Neural cell (in vitro differentiated cells): ENCODE data around the gene MBD3L2B.

Experiments used
- CTCF ChIP-seq: fragments of 450-650 bp; IDR thresholded peaks from 2 replicates; pipeline ENCODE4 v1.5.1; 2014; ENCODE audit warnings: antibody characterized with exemption, mild to moderate bottlenecking, moderate library complexity; ENCODE audit not compliant: poor library complexity, severe bottlenecking
- EZH2 ChIP-seq: fragments of 200-600, 300-800 bp; shearing (Covaris generic), sonication (generic); IDR thresholded peaks from 2 replicates; pipeline ENCODE4 v1.6.1; 2014; ENCODE audit warnings: antibody characterized with exemption, low read length, borderline replicate concordance, mild to moderate bottlenecking; ENCODE audit not compliant: insufficient read depth, poor library complexity, severe bottlenecking
- RAD21 ChIP-seq: fragments of 450-650 bp; conservative IDR thresholded peaks from 2 replicates; pipeline ENCODE4 v1.6.1; 2014; ENCODE audit warnings: antibody characterized with exemption, mild to moderate bottlenecking, moderate library complexity

- TF ChIP-seq CTCF, result no peak
- no peak for TF ChIP-seq EZH2
- no peak for TF ChIP-seq RAD21
Measured at GRCh38 chr19:6976197-6976596, 45.0 kb downstream of the MBD3L2B start.
